ENCODE results near the gene HRH3.
A peak's percentile ranks its signal among the peaks of the same experiment; 100 is the strongest.

HRH3 gene

GRCh38 chr20:62198931-62199330 is 21.1 kb downstream of the HRH3 start:
- no peak for DNase-seq (ENCODE audit: low read depth in 2 of 2)

- no peak for DNase-seq (ENCODE audit: low read depth in 2 of 2)
Measured at GRCh38 chr20:62198496-62198895, 21.6 kb downstream of the HRH3 start.

- no peak for DNase-seq (ENCODE audit: low read depth in 2 of 2)
Measured at GRCh38 chr20:62197801-62198200, 22.3 kb downstream of the HRH3 start.

- DNase-seq (ENCODE audit: low read depth in 2 of 2): no peak
Measured at GRCh38 chr20:62197311-62197710, 22.8 kb downstream of the HRH3 start.

GRCh38 chr20:62196286-62196685 is 23.8 kb downstream of the HRH3 start:
- DNase-seq (ENCODE audit: low read depth in 2 of 2): no peak

- no peak for DNase-seq (ENCODE audit: low read depth in 2 of 2)
Measured at GRCh38 chr20:62195736-62196135, 24.3 kb downstream of the HRH3 start.

- DNase-seq (ENCODE audit: low read depth in 2 of 2): no peak
Measured at GRCh38 chr20:62195075-62195405, 25.0 kb downstream of the HRH3 start.

- no peak for DNase-seq (ENCODE audit: low read depth in 2 of 2)
Measured at GRCh38 chr20:62193079-62194025, 26.7 kb downstream of the HRH3 start.

GRCh38 chr20:62192635-62193034 is 27.4 kb downstream of the HRH3 start:
- DNase-seq (ENCODE audit: low read depth in 2 of 2): no peak

GRCh38 chr20:62191781-62192559 is 28.1 kb downstream of the HRH3 start:
- DNase-seq (ENCODE audit: low read depth in 2 of 2): no peak

GRCh38 chr20:62190639-62191411 is 29.3 kb downstream of the HRH3 start:
- DNase-seq (ENCODE audit: low read depth in 2 of 2): no peak

- DNase-seq (ENCODE audit: low read depth in 2 of 2): no peak
Measured at GRCh38 chr20:62186887-62187866, 32.9 kb downstream of the HRH3 start.

GRCh38 chr20:62186096-62186426 is 34.0 kb downstream of the HRH3 start:
- DNase-seq (ENCODE audit: low read depth in 2 of 2): no peak

- DNase-seq (ENCODE audit: low read depth in 2 of 2): no peak
Measured at GRCh38 chr20:62183426-62184142, 36.5 kb downstream of the HRH3 start.

GRCh38 chr20:62182469-62183425 is 37.3 kb downstream of the HRH3 start, which contains the start of gene MTG2:
MTG2 (plus strand) TSS chr20:62183028; CDS start chr20:62193421, 10,393 bp downstream.
- DNase-seq (ENCODE audit: low read depth in 2 of 2): peak; percentile 89

GRCh38 chr20:62181808-62182207 is 38.3 kb downstream of the HRH3 start:
- DNase-seq (ENCODE audit: low read depth in 2 of 2): no peak

- DNase-seq (ENCODE audit: low read depth in 2 of 2): no peak
Measured at GRCh38 chr20:62179162-62179504, 40.9 kb downstream of the HRH3 start.

GRCh38 chr20:62178316-62179161 is 41.5 kb downstream of the HRH3 start:
- DNase-seq (ENCODE audit: low read depth in 2 of 2): no peak
